Stomach (tissue), 9 donors: Measurements from ENCODE around the gene KTI12. TPM values are rescaled to one million over a fixed set of nuclear protein-coding genes. Genes with fewer than 3 reads are reported as not detected.

Experiments used
- DNase-seq, 2 donors: peaks; one replicate each; pipeline versions ENCODE4 v3.0.0 to v3.0.0-alpha.2; 2013 to 2019
- H3K27ac ChIP-seq, 5 donors: fragments of 200-600 bp in 4 of 5; sonication (generic) in 4 of 5; one replicate each; pipeline ENCODE4 v1.5.1; 2013 to 2019; ENCODE audit warnings: mild to moderate bottlenecking in 1 of 5, moderate library complexity in 1 of 5
- H3K27me3 ChIP-seq, 3 donors: fragments of 200-600 bp; sonication (generic); one replicate each; pipeline ENCODE4 v1.5.1; 2017 to 2019; ENCODE audit warnings: mixed run types in 1 of 3
- H3K36me3 ChIP-seq, 4 donors: fragments of 200-600 bp; sonication (generic); 1 replicate in 3 of 4; 2 replicates in 1 of 4; pipeline ENCODE4 v1.5.1; 2016 to 2019
- H3K4me1 ChIP-seq, 4 donors: fragments of 200-600 bp; sonication (generic); one replicate each; pipeline ENCODE4 v1.5.1; 2016 to 2019
- H3K4me3 ChIP-seq, 4 donors: fragments of 200-600 bp; sonication (generic) in 3 of 4; one replicate each; pipeline ENCODE4 v1.5.1; 2016 to 2019; ENCODE audit warnings: mild to moderate bottlenecking in 1 of 4
- H3K9me3 ChIP-seq, 4 donors: fragments of 200-600 bp; sonication (generic); one replicate each; pipeline ENCODE4 v1.5.1; 2016 to 2019
- CTCF ChIP-seq, 7 experiments: fragments of 450-650 bp in 4 of 7; fragments of 200-600 bp in 3 of 7; sonication (generic) in 3 of 7; IDR thresholded peaks; one replicate each; pipeline ENCODE4 v1.5.1; 2016 to 2019; ENCODE audit warnings: antibody characterized with exemption in 7 of 7, control low read depth in 2 of 7, mild to moderate bottlenecking in 1 of 7
- EP300 ChIP-seq: sonication (generic); formaldehyde crosslinking; IDR thresholded peaks from one replicate; pipeline ENCODE4 v1.6.1; 2017; ENCODE audit warnings: antibody characterized with exemption
- POLR2A ChIP-seq, 4 donors: fragments of 450-650 bp; IDR thresholded peaks; one replicate each; pipeline ENCODE4 v1.6.1; 2016; ENCODE audit warnings: antibody characterized with exemption in 4 of 4, control low read depth in 2 of 4, mild to moderate bottlenecking in 1 of 4, moderate library complexity in 1 of 4
- POLR2AphosphoS5 ChIP-seq, 3 donors: sonication (generic); formaldehyde crosslinking; IDR thresholded peaks; one replicate each; pipeline ENCODE4 v1.6.1; 2016; ENCODE audit warnings: antibody characterized with exemption in 3 of 3
- WGBS, 5 donors: extraction: QIAGEN DNeasy Blood & Tissue Kit in 3 of 5; methylation state at CpG; one replicate each; pipeline versions ENCODE4 v1.1.5 to v1.1.7; 2013 to 2018; 5-methylcytosine and 5-hydroxymethylcytosine counted together
- intact Hi-C: fragments of 100-400 bp; cut with DNase I; formaldehyde crosslinking; loops from one replicate; pipeline ENCODE4 v1.15.1; 2023; ENCODE audit warnings: low total_unique reads
- polyA plus RNA-seq, 3 donors: library from polyadenylated mRNA; stranded (reverse); fragments of 200-250 nt; gene quantifications; one replicate each; pipeline ENCODE4 v1.2.3, GENCODE V29; 2013
- total RNA-seq, 5 donors: library from RNA; depleted of rRNA; stranded (reverse); fragments of >200 nt; gene quantifications; one replicate each; pipeline versions ENCODE4 v1.1.0 to v1.2.3, GENCODE V29; 2014 to 2016
- donor health status: healthy with polysubstance abuse.
- donor health status: Bipolar disorder and iron deficiency.
- donor health status: healthy.

The KTI12 gene
- total and polyA plus RNA-seq, 8 donors = 4.2 to 15.4 (median 7.3) TPM

GRCh38 chr1:52059321-52059720 is 25.7 kb upstream of the KTI12 start:
- H3K4me3 ChIP-seq = no peak overlapping the region
- DNase-seq = no peak
- no peaks in the 10 kb centered on the region for H3K9me3 ChIP-seq
- peaks cover 29 to 57% (median 46%) of the 10 kb centered on the region in 4 donors for H3K4me1 ChIP-seq
- H3K27me3 ChIP-seq = no peaks in the 10 kb centered on the region
- intact Hi-C loops = no loop called here
- H3K36me3 ChIP-seq = peaks cover 20 to 42% (median 41%) of the 10 kb centered on the region in 4 donors
- TF ChIP-seq EP300 (no peak), CTCF (IDR thresholded peaks at IDR 0.05) (no peak), POLR2AphosphoS5 (IDR thresholded peaks at IDR 0.05) (no peak), POLR2A (IDR thresholded peaks at IDR 0.05) (no peak)
- H3K27ac ChIP-seq = peak overlapping the region in 1 of 5 donors; percentile 18

- WGBS, 5 donors = 73 to 97% (median 90%) methylated on average over 1 of the region's 1 CpG
- H3K4me3 ChIP-seq = peak overlapping the region in 2 of 4 donors; percentile 81 to 97
- peaks cover 17 to 32% (median 30%) of the 10 kb centered on the region in 4 donors for H3K36me3 ChIP-seq
- TF ChIP-seq POLR2A (IDR thresholded peaks at IDR 0.05) (no peak), EP300 (no peak), CTCF (IDR thresholded peaks at IDR 0.05) (no peak), POLR2AphosphoS5 (IDR thresholded peaks at IDR 0.05) (no peak)
- H3K9me3 ChIP-seq = no peaks in the 10 kb centered on the region
- peak overlapping the region in 2 of 5 donors; percentile 90 to 95 for H3K27ac ChIP-seq
- H3K4me1 ChIP-seq = peaks cover 36 to 57% (median 51%) of the 10 kb centered on the region in 4 donors
- no peak for DNase-seq
- no peaks in the 10 kb centered on the region for H3K27me3 ChIP-seq
- intact Hi-C loops = no loop called here
These were observed 24.3 kb upstream of the KTI12 start for GRCh38 chr1:52057876-52058415.

GRCh38 chr1:52057255-52057654 is 23.6 kb upstream of the KTI12 start:
- Histone ChIP-seq H3K27ac (peak overlapping the region in 4 of 5 donors; percentile 90 to 98 (median 94)), H3K4me3 (peak overlapping the region; percentile 76 to 97 (median 87)), H3K9me3 (no peaks in the 10 kb centered on the region), H3K4me1 (peaks cover 36 to 54% (median 51%) of the 10 kb centered on the region in 4 donors), H3K27me3 (no peaks in the 10 kb centered on the region), H3K36me3 (peaks cover 13 to 32% (median 29%) of the 10 kb centered on the region in 4 donors)
- TF ChIP-seq POLR2A (IDR thresholded peaks at IDR 0.05) = no peak
- no peak for TF ChIP-seq EP300
- no peak for TF ChIP-seq POLR2AphosphoS5 (IDR thresholded peaks at IDR 0.05)
- no peak for TF ChIP-seq CTCF (IDR thresholded peaks at IDR 0.05)
- WGBS, 5 donors = 2 to 13% (median 9%) methylated on average over 1 of the region's 1 CpG
- intact Hi-C loops = no loop called here
- peak in 1 of 2 donors; percentile 9 for DNase-seq

GRCh38 chr1:52056937-52057231 is 23.3 kb upstream of the KTI12 start:
- H3K4me1 ChIP-seq = peaks cover 36 to 54% (median 51%) of the 10 kb centered on the region in 4 donors
- no peaks in the 10 kb centered on the region for H3K9me3 ChIP-seq
- peak overlapping the region; percentile 90 to 99 (median 95) for H3K27ac ChIP-seq
- intact Hi-C loops = no loop called here
- H3K4me3 ChIP-seq = peak overlapping the region; percentile 76 to 97 (median 87)
- TF ChIP-seq POLR2AphosphoS5 (IDR thresholded peaks at IDR 0.05) (no peak), CTCF (IDR thresholded peaks at IDR 0.05) (no peak), POLR2A (IDR thresholded peaks at IDR 0.05) (no peak), EP300 (no peak)
- H3K36me3 ChIP-seq = peaks cover 12 to 34% (median 31%) of the 10 kb centered on the region in 4 donors
- no peaks in the 10 kb centered on the region for H3K27me3 ChIP-seq
- no peak for DNase-seq
- 0 to 1% (median 0%) methylated on average over 4 of the region's 4 CpGs for WGBS, 5 donors
